KMS-11 (cell line): ENCODE data around the gene DENND1A.

ENCODE experiments used
- H2AFZ ChIP-seq: fragments of 200-600 bp; sonication (generic); 2 replicates; pipeline ENCODE4 v1.6.1; 2016; ENCODE audit warnings: antibody characterized with exemption, mixed run types, low read depth
- H3K27ac ChIP-seq: fragments of 200-600 bp; sonication (generic); 2 replicates; pipeline ENCODE4 v1.6.1; 2016; ENCODE audit warnings: mild to moderate bottlenecking, mixed run types
- H3K27me3 ChIP-seq: fragments of 200-600 bp; sonication (generic); 2 replicates; pipeline ENCODE4 v1.6.1; 2017; ENCODE audit warnings: mild to moderate bottlenecking, low read depth, mixed run types, moderate library complexity; ENCODE audit not compliant: insufficient read depth
- H3K36me3 ChIP-seq: fragments of 200-600 bp; sonication (generic); 2 replicates; pipeline ENCODE4 v1.6.1; 2017; ENCODE audit warnings: mild to moderate bottlenecking, mixed run types; ENCODE audit not compliant: insufficient read depth
- H3K4me1 ChIP-seq: fragments of 200-600 bp; sonication (generic); 2 replicates; pipeline ENCODE4 v1.6.1; 2016; ENCODE audit warnings: mild to moderate bottlenecking, low read depth, mixed run types; ENCODE audit not compliant: poor library complexity, severe bottlenecking
- H3K4me2 ChIP-seq: fragments of 200-600 bp; sonication (generic); 2 replicates; pipeline ENCODE4 v1.7.0; 2016; ENCODE audit warnings: mild to moderate bottlenecking, mixed run types
- H3K4me3 ChIP-seq: fragments of 200-600 bp; sonication (generic); IDR thresholded peaks from 2 replicates; pipeline ENCODE4 v1.6.1; 2017; ENCODE audit warnings: low read depth, low read length, mixed read lengths; ENCODE audit not compliant: insufficient read depth
- H3K79me2 ChIP-seq: fragments of 200-600 bp; sonication (generic); 2 replicates; pipeline ENCODE4 v1.6.1; 2016; ENCODE audit warnings: low read depth, mixed run types; ENCODE audit not compliant: insufficient read depth
- H3K9ac ChIP-seq: fragments of 200-600 bp; sonication (generic); 2 replicates; pipeline ENCODE4 v1.6.1; 2016; ENCODE audit warnings: mild to moderate bottlenecking, mixed run types
- H4K20me1 ChIP-seq: fragments of 200-600 bp; sonication (generic); 2 replicates; pipeline ENCODE4 v1.6.1; 2016; ENCODE audit warnings: mild to moderate bottlenecking, mixed run types; ENCODE audit not compliant: insufficient read depth
- TF ChIP-seq, protein P1 (sequence below): fragments of 200-600 bp; sonication (generic); conservative IDR thresholded peaks from 2 replicates; pipeline ENCODE4 v1.6.1; 2017; ENCODE audit warnings: low read depth, mild to moderate bottlenecking, antibody characterized with exemption, low read length, moderate library complexity, mixed read lengths

DENND1A gene

DNA sequence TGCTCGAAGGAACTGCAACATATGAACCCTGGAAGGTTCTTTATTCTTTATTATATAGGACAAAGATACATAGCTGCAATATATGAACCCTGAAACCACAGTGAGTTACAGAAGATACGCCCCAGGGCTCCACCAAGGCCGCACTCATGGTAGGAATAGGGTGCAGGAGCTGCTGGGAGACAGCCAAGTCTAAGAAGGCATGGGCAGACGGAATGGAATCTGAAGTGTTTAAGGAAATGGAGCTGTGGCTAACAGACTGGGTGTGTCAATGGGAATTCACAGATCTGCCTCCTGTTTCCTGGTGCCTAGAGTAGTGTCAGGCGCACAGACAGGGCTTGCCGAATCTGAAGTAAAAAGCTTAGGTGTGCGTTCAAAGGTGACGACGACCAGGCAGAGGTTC lies 286.4 kb downstream of the DENND1A start:
- no peak overlapping the region for H3K4me2 ChIP-seq
- no peak overlapping the region for H3K27ac ChIP-seq
- H2AFZ ChIP-seq, result no peak overlapping the region
- TF ChIP-seq, protein P1, sequence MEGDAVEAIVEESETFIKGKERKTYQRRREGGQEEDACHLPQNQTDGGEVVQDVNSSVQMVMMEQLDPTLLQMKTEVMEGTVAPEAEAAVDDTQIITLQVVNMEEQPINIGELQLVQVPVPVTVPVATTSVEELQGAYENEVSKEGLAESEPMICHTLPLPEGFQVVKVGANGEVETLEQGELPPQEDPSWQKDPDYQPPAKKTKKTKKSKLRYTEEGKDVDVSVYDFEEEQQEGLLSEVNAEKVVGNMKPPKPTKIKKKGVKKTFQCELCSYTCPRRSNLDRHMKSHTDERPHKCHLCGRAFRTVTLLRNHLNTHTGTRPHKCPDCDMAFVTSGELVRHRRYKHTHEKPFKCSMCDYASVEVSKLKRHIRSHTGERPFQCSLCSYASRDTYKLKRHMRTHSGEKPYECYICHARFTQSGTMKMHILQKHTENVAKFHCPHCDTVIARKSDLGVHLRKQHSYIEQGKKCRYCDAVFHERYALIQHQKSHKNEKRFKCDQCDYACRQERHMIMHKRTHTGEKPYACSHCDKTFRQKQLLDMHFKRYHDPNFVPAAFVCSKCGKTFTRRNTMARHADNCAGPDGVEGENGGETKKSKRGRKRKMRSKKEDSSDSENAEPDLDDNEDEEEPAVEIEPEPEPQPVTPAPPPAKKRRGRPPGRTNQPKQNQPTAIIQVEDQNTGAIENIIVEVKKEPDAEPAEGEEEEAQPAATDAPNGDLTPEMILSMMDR, result no peak
- no peaks in the 10 kb centered on the region for H3K36me3 ChIP-seq
- no peak overlapping the region for H3K4me3 ChIP-seq
- H3K79me2 ChIP-seq, result no peaks in the 10 kb centered on the region
- H4K20me1 ChIP-seq, result no peaks in the 10 kb centered on the region
- H3K27me3 ChIP-seq, result no peaks in the 10 kb centered on the region
- peaks cover 13% of the 10 kb centered on the region for H3K4me1 ChIP-seq
- no peak overlapping the region for H3K9ac ChIP-seq

DNA sequence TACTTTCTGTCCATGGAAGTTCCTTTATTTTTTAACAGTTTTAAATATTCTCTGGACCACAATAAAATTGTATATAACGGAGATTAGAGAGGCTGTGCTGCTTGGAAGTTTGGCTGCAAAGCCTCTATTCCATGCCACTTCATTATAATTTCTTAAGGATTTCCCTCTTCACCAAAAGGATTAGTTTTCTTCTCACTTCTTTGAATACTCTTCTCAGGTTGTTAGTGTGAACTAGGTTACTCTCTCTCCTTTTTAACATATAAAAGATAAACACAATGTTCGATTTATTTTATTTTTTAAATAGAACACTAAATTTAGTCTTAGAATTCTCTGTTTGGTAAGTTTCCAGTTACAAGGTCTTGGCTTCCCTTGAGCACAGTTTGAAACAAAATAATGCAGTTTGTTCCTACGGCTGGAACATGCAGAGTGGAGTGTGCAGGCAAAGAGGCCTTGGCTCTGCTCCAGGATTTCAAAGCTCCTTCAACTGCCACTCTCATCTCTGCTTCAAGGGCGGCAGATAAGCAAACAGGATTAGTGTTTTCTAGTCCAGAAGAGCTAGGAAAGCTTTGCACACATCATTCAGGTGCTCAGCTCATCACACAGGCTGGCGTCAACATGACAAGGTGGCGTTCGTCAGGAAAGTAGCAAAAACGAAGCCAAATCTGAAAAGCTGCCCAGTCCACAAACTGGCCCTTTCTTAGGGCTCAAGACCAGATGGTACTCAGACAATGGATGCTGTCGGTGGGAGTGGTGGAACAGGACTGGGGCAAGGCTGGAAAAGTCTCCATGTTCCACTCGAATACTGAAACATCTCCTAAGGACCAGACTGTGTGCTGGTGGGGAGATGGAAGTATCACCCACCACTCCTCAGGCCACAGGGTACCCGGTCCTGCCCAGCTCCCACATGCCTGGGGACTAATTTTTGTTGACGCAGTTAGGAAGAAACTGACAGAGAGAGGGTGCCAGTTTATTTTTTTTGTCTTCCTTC lies 287.3 kb downstream of the DENND1A start:
- Histone ChIP-seq H3K79me2 (no peaks in the 10 kb centered on the region), H2AFZ (no peak overlapping the region), H3K27ac (no peak overlapping the region), H3K4me2 (no peak overlapping the region), H3K27me3 (no peaks in the 10 kb centered on the region), H3K9ac (no peak overlapping the region), H4K20me1 (no peaks in the 10 kb centered on the region), H3K4me1 (peaks cover 20% of the 10 kb centered on the region), H3K4me3 (no peak overlapping the region), H3K36me3 (no peaks in the 10 kb centered on the region)
- TF ChIP-seq, protein P1, result no peak

DNA sequence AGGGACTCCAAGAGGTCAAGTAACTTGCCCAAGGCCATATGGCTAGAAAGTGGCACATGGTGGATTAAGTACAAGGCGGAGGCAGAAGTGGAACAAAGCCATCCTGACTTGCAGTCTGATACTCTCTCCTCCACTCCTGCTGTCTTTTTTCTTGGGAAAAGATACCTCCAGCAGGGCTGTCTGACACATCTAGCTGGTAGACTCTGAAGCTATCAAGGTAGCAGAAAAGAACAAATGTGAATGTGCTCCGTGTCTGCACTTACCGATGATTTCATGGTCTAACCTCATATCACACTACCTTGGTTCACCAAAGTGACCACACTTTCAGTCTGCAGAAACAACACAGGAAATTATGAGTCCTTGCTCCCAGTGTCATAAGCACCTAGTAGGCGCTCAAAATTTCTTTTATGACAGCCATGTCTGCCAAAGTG lies 289.1 kb downstream of the DENND1A start:
- no peaks in the 10 kb centered on the region for H3K36me3 ChIP-seq
- no peaks in the 10 kb centered on the region for H3K27me3 ChIP-seq
- peaks cover 33% of the 10 kb centered on the region for H3K4me1 ChIP-seq
- no peak overlapping the region for H3K9ac ChIP-seq
- H3K79me2 ChIP-seq, result no peaks in the 10 kb centered on the region
- no peak overlapping the region for H2AFZ ChIP-seq
- H3K4me3 ChIP-seq, result no peak overlapping the region
- no peaks in the 10 kb centered on the region for H4K20me1 ChIP-seq
- no peak overlapping the region for H3K27ac ChIP-seq
- no peak overlapping the region for H3K4me2 ChIP-seq
- TF ChIP-seq, protein P1, result no peak

DNA sequence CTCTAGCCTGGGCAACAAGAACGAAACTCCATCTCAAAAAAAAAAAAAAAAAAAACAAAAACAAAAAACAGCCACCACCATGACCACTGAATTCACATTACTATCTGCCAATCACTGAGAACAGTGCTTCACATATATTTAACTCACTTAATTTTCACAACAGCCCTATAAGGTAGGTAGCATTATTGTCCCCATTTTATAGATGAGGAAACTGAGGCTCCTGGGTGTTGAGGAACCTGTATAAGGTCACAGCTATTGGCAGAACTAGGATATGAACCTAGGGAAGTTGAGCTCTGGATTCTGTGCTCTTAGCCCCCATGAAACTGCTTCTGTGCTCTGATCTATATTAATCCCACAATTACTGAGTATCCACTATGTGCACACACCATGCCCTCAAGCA lies 290.2 kb downstream of the DENND1A start:
- Histone ChIP-seq H2AFZ (no peak overlapping the region), H3K79me2 (no peaks in the 10 kb centered on the region), H3K4me2 (no peak overlapping the region), H3K27ac (no peak overlapping the region), H4K20me1 (no peaks in the 10 kb centered on the region), H3K27me3 (no peaks in the 10 kb centered on the region), H3K4me3 (no peak overlapping the region), H3K4me1 (peaks cover 33% of the 10 kb centered on the region), H3K9ac (no peak overlapping the region), H3K36me3 (no peaks in the 10 kb centered on the region)
- TF ChIP-seq, protein P1, result no peak
